HepG2 (cell line): ENCODE results near the gene CD36. TPM values are rescaled to one million over a fixed set of nuclear protein-coding genes. Genes with fewer than 3 reads are reported as not detected.

Source experiments
- ATAC-seq: fragments of 200-7000 bp; cut with Tn5 transposase; 3 replicates; pipeline ENCODE4 v1.9.1; 2020; ENCODE audit warnings: mild to moderate bottlenecking, moderate library complexity
- BruUV-seq: library from RNA; stranded (reverse); fragments of 400-500 nt; replicated peaks from 2 replicates; lab custom pipeline; 2021; lab: Mats Ljungman, UMichigan
- CTCF ChIA-PET: fragments of 300-600 bp; formaldehyde crosslinking; extraction: SDS; loops from one replicate; lab custom pipeline; 2021; ENCODE audit warnings: low total read pairs, inconsistent platforms, low intra/inter-chr PET ratio; lab: Yijun Ruan, JAX
- POLR2A ChIA-PET: fragments of 350-600 bp; sonication (Branson Sonifier 250); formaldehyde crosslinking; loops from one replicate; lab custom pipeline; 2020; ENCODE audit warnings: antibody characterized with exemption, inconsistent platforms; lab: Yijun Ruan, JAX
- DNase-seq: peaks from one replicate; pipeline ENCODE4 v3.0.0-alpha.2; 2015; ENCODE audit warnings: low spot score
- FAIRE-seq: peaks from 3 replicates; lab custom pipeline; 2011; peaks lifted over from hg19 to GRCh38; lab: Jason Lieb, UNC
- H2AFZ ChIP-seq: one replicate; pipeline ENCODE4 v1.6.1; 2011; ENCODE audit warnings: low read length, inconsistent platforms
- H3K27ac ChIP-seq: fragments of 300-600 bp; 3 replicates; pipeline ENCODE4 v1.8.0; 2011; ENCODE audit warnings: mixed run types, mild to moderate bottlenecking, mixed read lengths, low read length, inconsistent platforms; ENCODE audit not compliant: insufficient read depth; ENCODE audit errors: extremely low read length
- H3K27me3 ChIP-seq, 2 experiments: fragments of 200-600 bp in 1 of 2; 2 replicates in 1 of 2; 3 replicates in 1 of 2; pipeline versions ENCODE4 v1.6.0 to v1.8.0; 2011; ENCODE audit warnings: low read length in 2 of 2, mild to moderate bottlenecking in 2 of 2, moderate library complexity in 2 of 2, inconsistent platforms in 1 of 2; ENCODE audit not compliant: insufficient read depth in 2 of 2, control insufficient read depth in 1 of 2
- H3K36me3 ChIP-seq, 2 experiments: fragments of 200-600 bp in 1 of 2; replicated peaks in 1 of 2; 2 replicates in 1 of 2; 3 replicates in 1 of 2; pipeline versions ENCODE4 v1.5.1 to v1.8.0; 2011; ENCODE audit warnings: low read length in 2 of 2, inconsistent platforms in 1 of 2; ENCODE audit not compliant: insufficient read depth in 2 of 2, control insufficient read depth in 1 of 2
- H3K4me1 ChIP-seq: 2 replicates; pipeline ENCODE4 v1.5.1; 2012; ENCODE audit warnings: low read length, inconsistent platforms; ENCODE audit not compliant: insufficient read depth
- H3K4me2 ChIP-seq: 2 replicates; pipeline ENCODE4 v1.6.0; 2011; ENCODE audit warnings: low read depth, low read length, inconsistent platforms
- H3K4me3 ChIP-seq, 3 experiments: fragments of 200-600 bp in 1 of 3; sonication (generic), shearing (Covaris generic) in 1 of 3; replicated peaks in 1 of 3; 2 replicates each; pipeline ENCODE4 v1.5.1; 2011 to 2016; ENCODE audit warnings: low read length in 3 of 3, inconsistent platforms in 2 of 3, low read depth in 2 of 3, mild to moderate bottlenecking in 2 of 3, control low read depth in 1 of 3, mixed read lengths in 1 of 3; ENCODE audit not compliant: insufficient read depth in 1 of 3
- H3K79me2 ChIP-seq: one replicate; pipeline ENCODE4 v1.6.1; 2011; ENCODE audit warnings: low read length, inconsistent platforms; ENCODE audit not compliant: insufficient read depth
- H3K9ac ChIP-seq: 2 replicates; pipeline ENCODE4 v1.6.0; 2011; ENCODE audit warnings: mild to moderate bottlenecking, low read depth, low read length, inconsistent platforms; ENCODE audit not compliant: insufficient read depth
- H3K9me3 ChIP-seq: 2 replicates; pipeline ENCODE4 v1.5.1; 2012; ENCODE audit warnings: mild to moderate bottlenecking, low read length
- H4K20me1 ChIP-seq: 2 replicates; pipeline ENCODE4 v1.6.0; 2011; ENCODE audit warnings: inconsistent platforms, mild to moderate bottlenecking, low read length, moderate library complexity; ENCODE audit not compliant: insufficient read depth
- AHR ChIP-seq: IDR thresholded peaks from 2 replicates; pipeline ENCODE4 v1.6.1; 2018; ENCODE audit warnings: missing genetic modification reagents, missing compliant biosample characterization
- AKAP8 ChIP-seq: sonication (generic); formaldehyde crosslinking; IDR thresholded peaks from 2 replicates; pipeline ENCODE4 v1.5.1; 2020; ENCODE audit warnings: mild to moderate bottlenecking, missing genetic modification reagents
- BCL6 ChIP-seq: IDR thresholded peaks from 2 replicates; pipeline ENCODE4 v1.6.1; 2016; ENCODE audit warnings: missing genetic modification reagents, missing compliant biosample characterization
- HOXD1 ChIP-seq: sonication (generic); formaldehyde crosslinking; IDR thresholded peaks from 2 replicates; pipeline ENCODE4 v1.5.0; 2020; ENCODE audit warnings: missing genetic modification reagents
- KMT2A ChIP-seq: sonication (generic); formaldehyde crosslinking; IDR thresholded peaks from 2 replicates; pipeline ENCODE4 v1.4.0; 2020; ENCODE audit warnings: missing genetic modification reagents
- MED1 ChIP-seq: sonication (generic); formaldehyde crosslinking; IDR thresholded peaks from 2 replicates; pipeline ENCODE4 v1.4.0; 2020; ENCODE audit warnings: missing genetic modification reagents
- MTA1 ChIP-seq: sonication (generic); formaldehyde crosslinking; IDR thresholded peaks from 2 replicates; pipeline ENCODE4 v1.4.0; 2020; ENCODE audit warnings: missing genetic modification reagents, mild to moderate bottlenecking, borderline replicate concordance
- NFKB2 ChIP-seq: sonication (generic); formaldehyde crosslinking; IDR thresholded peaks from 2 replicates; pipeline ENCODE4 v1.4.0; 2020; ENCODE audit warnings: missing genetic modification reagents, borderline replicate concordance
- NFYB ChIP-seq: sonication (generic); formaldehyde crosslinking; IDR thresholded peaks from 2 replicates; pipeline ENCODE4 v1.4.0; 2020; ENCODE audit warnings: missing genetic modification reagents
- SKI ChIP-seq: fragments of 450-650 bp; IDR thresholded peaks from one replicate; pipeline ENCODE4 v1.6.1; 2018; ENCODE audit warnings: mild to moderate bottlenecking; ENCODE audit not compliant: partially characterized antibody
- SOX5 ChIP-seq: IDR thresholded peaks from 2 replicates; pipeline ENCODE4 v1.6.1; 2016; ENCODE audit warnings: borderline replicate concordance
- TBP ChIP-seq: sonication (generic); formaldehyde crosslinking; IDR thresholded peaks from 2 replicates; pipeline ENCODE4 v1.5.0; 2020; ENCODE audit warnings: missing genetic modification reagents
- TBX2 ChIP-seq: sonication (generic); formaldehyde crosslinking; IDR thresholded peaks from 2 replicates; pipeline ENCODE4 v1.5.0; 2020; ENCODE audit warnings: missing genetic modification reagents, mild to moderate bottlenecking, borderline replicate concordance
- TRIM24 ChIP-seq: sonication (generic); formaldehyde crosslinking; IDR thresholded peaks from 2 replicates; pipeline ENCODE4 v1.8.0; 2022; ENCODE audit warnings: mild to moderate bottlenecking, missing genetic modification reagents
- ZNF841 ChIP-seq: sonication (generic); formaldehyde crosslinking; IDR thresholded peaks from 2 replicates; pipeline ENCODE4 v1.8.1; 2023; ENCODE audit warnings: missing genetic modification reagents, borderline replicate concordance
- in situ Hi-C: cut with HindIII; loops from 2 replicates; pipeline ENCODE4 v1.10.0; 2017; ENCODE audit warnings: low pct_unique_long_range_greater_than_20kb; ENCODE audit not compliant: extremely low pct_ligation_motif_present
- intact Hi-C: fragments of 100-400 bp; cut with micrococcal nuclease; formaldehyde crosslinking; loops from one replicate; pipeline ENCODE4 v1.10.0; 2022; ENCODE audit not compliant: unreplicated experiment
- polyA plus RNA-seq, 8 experiments: library from polyadenylated mRNA; depleted of rRNA in 3 of 8; stranded (reverse) in 7 of 8; unstranded in 1 of 8; fragments of >200 nt; fragmentation: Illumina TruSeq in 4 of 8; extraction: Trizol in 4 of 8; gene quantifications; 2 replicates each; pipeline versions ENCODE4 v1.2.1 to v1.2.3, GENCODE V29; 2011 to 2016; ENCODE audit warnings: low read depth in 4 of 8, missing spikeins in 1 of 8, mixed read lengths in 1 of 8; ENCODE audit not compliant: insufficient read depth in 1 of 8
- total RNA-seq, 5 experiments: library from RNA; depleted of rRNA; stranded (reverse); fragments of >200 nt; fragmentation: Illumina TruSeq; extraction: Trizol; gene quantifications; 2 replicates each; pipeline ENCODE4 v1.2.3, GENCODE V29; 2016; ENCODE audit warnings: low read depth in 1 of 5

The CD36 gene
- total and polyA plus RNA-seq, 2 of the 13 experiments (the other 11 are each of a cell fraction or from before 2014, with no cell fraction given), result 2.8 to 4.8 TPM

DNA sequence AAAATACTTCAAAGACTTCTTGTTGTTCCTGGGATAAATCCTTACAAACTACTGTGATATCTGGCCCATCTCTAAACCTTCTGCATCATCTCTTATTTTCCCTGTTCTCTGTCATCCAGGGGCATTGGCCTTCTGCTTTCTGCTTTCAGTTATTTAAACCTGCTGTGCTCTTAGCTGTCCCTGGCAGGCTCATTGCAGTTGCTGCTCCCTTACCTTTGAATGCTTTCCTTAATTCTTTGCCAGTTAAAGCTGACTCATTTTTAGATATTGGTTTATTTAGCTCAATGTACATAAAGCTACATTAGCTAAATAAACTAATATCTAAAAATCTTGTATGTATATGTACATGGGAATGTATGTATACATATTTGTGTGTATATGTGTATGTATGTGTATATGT, 40.6 kb upstream of the CD36 start:
- no peak for ATAC-seq
- H3K9ac ChIP-seq, result no peak overlapping the region
- H3K36me3 ChIP-seq, result no peaks in the 10 kb centered on the region
- H3K4me1 ChIP-seq, result peaks cover 18% of the 10 kb centered on the region; the same call in 1 of the 2 replicates
- no peak overlapping the region for H3K4me3 ChIP-seq
- H4K20me1 ChIP-seq, result no peaks in the 10 kb centered on the region
- DNase-seq, result no peak
- no peak overlapping the region for H3K27ac ChIP-seq
- H3K9me3 ChIP-seq, result no peaks in the 10 kb centered on the region
- H2AFZ ChIP-seq, result no peak overlapping the region
- POLR2A ChIA-PET, result no interaction called here
- TF ChIP-seq TBX2 (no peak), MTA1 (CRISPR knock-in tag) (no peak), SKI (no peak), TRIM24 (no peak), NFKB2 (CRISPR knock-in tag) (no peak), ZNF841 (CRISPR knock-in tag) (no peak), BCL6 (no peak), TBP (CRISPR knock-in tag) (no peak), AHR (CRISPR knock-in tag) (no peak), MED1 (no peak), NFYB (CRISPR knock-in tag) (no peak), SOX5 (CRISPR knock-in tag) (no peak), KMT2A (CRISPR knock-in tag) (no peak), AKAP8 (CRISPR knock-in tag) (no peak), HOXD1 (no peak)
- no peak overlapping the region for H3K4me2 ChIP-seq
- FAIRE-seq, result no peak
- intact Hi-C loops, result no loop called here
- H3K27me3 ChIP-seq, result no peaks in the 10 kb centered on the region
- CTCF ChIA-PET, result no interaction called here
- no TSS peak for BruUV-seq
- in situ Hi-C loops, result no loop called here
- no peaks in the 10 kb centered on the region for H3K79me2 ChIP-seq
